HEK293 (cell line): Measurements from ENCODE around the gene B3GNT9.

Experiments
- EGR2 ChIP-seq: fragments of 450-650 bp; formaldehyde crosslinking; IDR thresholded peaks from 2 replicates; pipeline ENCODE4 v1.5.1; 2016; ENCODE audit warnings: low read depth, missing biosample characterization, missing genetic modification characterization
- GLI4 ChIP-seq: fragments of 450-650 bp; formaldehyde crosslinking; IDR thresholded peaks from 2 replicates; pipeline ENCODE4 v1.5.1; 2016; ENCODE audit warnings: missing biosample characterization, missing genetic modification characterization
- HIC1 ChIP-seq: fragments of 450-650 bp; formaldehyde crosslinking; IDR thresholded peaks from 2 replicates; pipeline ENCODE4 v1.5.1; 2016; ENCODE audit warnings: missing biosample characterization, missing genetic modification characterization
- HOXD13 ChIP-seq: sonication (generic); formaldehyde crosslinking; IDR thresholded peaks from 2 replicates; pipeline ENCODE4 v1.8.0; 2022; ENCODE audit warnings: missing genetic modification reagents, borderline replicate concordance
- KLF17 ChIP-seq: fragments of 450-650 bp; formaldehyde crosslinking; IDR thresholded peaks from 2 replicates; pipeline ENCODE4 v1.5.1; 2016; ENCODE audit warnings: missing biosample characterization, missing genetic modification characterization
- SP7 ChIP-seq: fragments of 450-650 bp; formaldehyde crosslinking; IDR thresholded peaks from 2 replicates; pipeline ENCODE4 v1.5.1; 2016; ENCODE audit warnings: missing biosample characterization, missing genetic modification characterization
- WT1 ChIP-seq: fragments of 450-650 bp; formaldehyde crosslinking; IDR thresholded peaks from 2 replicates; pipeline ENCODE4 v1.5.1; 2016; ENCODE audit warnings: missing biosample characterization, missing genetic modification characterization
- ZBTB1 ChIP-seq: fragments of 450-650 bp; formaldehyde crosslinking; IDR thresholded peaks from 2 replicates; pipeline ENCODE4 v1.5.1; 2016; ENCODE audit warnings: missing biosample characterization, missing genetic modification characterization
- ZBTB26 ChIP-seq: fragments of 450-650 bp; formaldehyde crosslinking; optimal IDR thresholded peaks from 2 replicates; pipeline ENCODE3; 2016; ENCODE audit warnings: missing biosample characterization, mild to moderate bottlenecking, missing genetic modification characterization
- ZBTB7A ChIP-seq: fragments of 450-650 bp; formaldehyde crosslinking; IDR thresholded peaks from 2 replicates; pipeline ENCODE4 v1.5.1; 2016; ENCODE audit warnings: low read depth, missing biosample characterization, missing genetic modification characterization
- ZNF10 ChIP-seq: fragments of 450-650 bp; formaldehyde crosslinking; IDR thresholded peaks from 2 replicates; pipeline ENCODE4 v1.5.1; 2017; ENCODE audit warnings: missing biosample characterization, missing genetic modification characterization
- ZNF114 ChIP-seq: fragments of 450-650 bp; formaldehyde crosslinking; IDR thresholded peaks from 2 replicates; pipeline ENCODE4 v1.5.0; 2017; ENCODE audit warnings: missing biosample characterization, missing genetic modification characterization
- ZNF148 ChIP-seq: fragments of 450-650 bp; formaldehyde crosslinking; IDR thresholded peaks from 2 replicates; pipeline ENCODE4 v1.5.0; 2017; ENCODE audit warnings: missing biosample characterization, missing genetic modification characterization, borderline replicate concordance
- ZNF16 ChIP-seq: fragments of 450-650 bp; formaldehyde crosslinking; IDR thresholded peaks from 2 replicates; pipeline ENCODE4 v1.5.1; 2016; ENCODE audit warnings: low read depth, missing biosample characterization, missing genetic modification characterization
- ZNF169 ChIP-seq: fragments of 450-650 bp; formaldehyde crosslinking; IDR thresholded peaks from 2 replicates; pipeline ENCODE4 v1.5.1; 2016; ENCODE audit warnings: missing biosample characterization, missing genetic modification characterization
- ZNF184 ChIP-seq: fragments of 450-650 bp; IDR thresholded peaks from 2 replicates; pipeline ENCODE4 v1.5.1; 2018; ENCODE audit warnings: missing biosample characterization, mild to moderate bottlenecking, missing genetic modification characterization
- ZNF223 ChIP-seq: fragments of 450-650 bp; formaldehyde crosslinking; IDR thresholded peaks from 2 replicates; pipeline ENCODE4 v1.5.1; 2016; ENCODE audit warnings: missing biosample characterization, missing genetic modification characterization
- ZNF239 ChIP-seq: fragments of 450-650 bp; formaldehyde crosslinking; IDR thresholded peaks from 2 replicates; pipeline ENCODE4 v1.5.1; 2016; ENCODE audit warnings: missing biosample characterization, missing genetic modification characterization
- ZNF280C ChIP-seq: fragments of 450-650 bp; formaldehyde crosslinking; IDR thresholded peaks from 2 replicates; pipeline ENCODE4 v1.5.1; 2016; ENCODE audit warnings: missing biosample characterization, missing genetic modification characterization
- ZNF335 ChIP-seq: fragments of 450-650 bp; formaldehyde crosslinking; conservative IDR thresholded peaks from 2 replicates; pipeline ENCODE4 v1.5.1; 2016; ENCODE audit warnings: missing biosample characterization, missing genetic modification characterization
- ZNF473 ChIP-seq: fragments of 450-650 bp; formaldehyde crosslinking; IDR thresholded peaks from 2 replicates; pipeline ENCODE4 v1.5.1; 2017; ENCODE audit warnings: missing biosample characterization, missing genetic modification characterization
- ZNF530 ChIP-seq: fragments of 450-650 bp; formaldehyde crosslinking; IDR thresholded peaks from 2 replicates; pipeline ENCODE4 v1.5.1; 2016; ENCODE audit warnings: low read depth, missing biosample characterization, missing genetic modification characterization
- ZNF580 ChIP-seq: fragments of 450-650 bp; formaldehyde crosslinking; IDR thresholded peaks from 2 replicates; pipeline ENCODE4 v1.5.1; 2016; ENCODE audit warnings: missing biosample characterization, missing genetic modification characterization
- ZNF610 ChIP-seq: fragments of 450-650 bp; formaldehyde crosslinking; IDR thresholded peaks from 2 replicates; pipeline ENCODE4 v1.5.1; 2016; ENCODE audit warnings: missing biosample characterization, missing genetic modification characterization, borderline replicate concordance
- ZNF629 ChIP-seq: fragments of 450-650 bp; formaldehyde crosslinking; IDR thresholded peaks from 2 replicates; pipeline ENCODE4 v1.5.1; 2017; ENCODE audit warnings: missing biosample characterization, missing genetic modification characterization
- ZNF658 ChIP-seq: fragments of 450-650 bp; formaldehyde crosslinking; IDR thresholded peaks from 2 replicates; pipeline ENCODE4; 2016; ENCODE audit warnings: missing biosample characterization, missing genetic modification characterization
- ZNF670 ChIP-seq: fragments of 450-650 bp; formaldehyde crosslinking; IDR thresholded peaks from 2 replicates; pipeline ENCODE4 v1.5.1; 2016; ENCODE audit warnings: missing biosample characterization, missing genetic modification characterization, low read depth
- ZNF777 ChIP-seq: fragments of 450-650 bp; formaldehyde crosslinking; IDR thresholded peaks from 2 replicates; pipeline ENCODE4 v1.5.1; 2017; ENCODE audit warnings: missing biosample characterization, missing genetic modification characterization, borderline replicate concordance
- ZNF792 ChIP-seq: fragments of 450-650 bp; formaldehyde crosslinking; IDR thresholded peaks from 2 replicates; pipeline ENCODE4 v1.5.1; 2016; ENCODE audit warnings: missing biosample characterization, missing genetic modification characterization
- ZNF830 ChIP-seq: fragments of 450-650 bp; IDR thresholded peaks from 2 replicates; pipeline ENCODE4 v1.5.0; 2018; ENCODE audit warnings: missing biosample characterization, missing genetic modification characterization, low read depth, mild to moderate bottlenecking, moderate library complexity
- ZNF843 ChIP-seq: fragments of 450-650 bp; formaldehyde crosslinking; IDR thresholded peaks from 2 replicates; pipeline ENCODE4 v1.5.1; 2016; ENCODE audit warnings: missing biosample characterization, missing genetic modification characterization
- ZSCAN30 ChIP-seq: fragments of 450-650 bp; IDR thresholded peaks from 2 replicates; pipeline ENCODE4 v1.5.1; 2018; ENCODE audit warnings: missing biosample characterization, mild to moderate bottlenecking, missing genetic modification characterization, moderate library complexity

The B3GNT9 gene

GRCh38 chr16:67191995-67192681 lies 41.3 kb upstream of the B3GNT9 start, which contains the start of gene E2F4 (continued):
- no peak for TF ChIP-seq ZNF530 (tag by site-specific recombination)
- no peak for TF ChIP-seq WT1
- TF ChIP-seq ZBTB1 (tag by site-specific recombination), result no peak
- TF ChIP-seq ZNF830 (tag by site-specific recombination), result no peak
- no peak for TF ChIP-seq ZNF843 (tag by site-specific recombination)
- no peak for TF ChIP-seq KLF17
- no peak for TF ChIP-seq ZNF792
- no peak for TF ChIP-seq GLI4
- no peak for TF ChIP-seq ZNF184 (tag by site-specific recombination)
- TF ChIP-seq ZNF148 (tag by site-specific recombination), result no peak
- no peak for TF ChIP-seq ZNF223 (tag by site-specific recombination)
- TF ChIP-seq ZNF335 (tag by site-specific recombination), result peak; percentile 91
- peak; percentile 41; the same call in 1 of the 2 replicates for TF ChIP-seq ZNF629
- TF ChIP-seq ZNF473 (tag by site-specific recombination), result no peak
- no peak for TF ChIP-seq ZNF670 (tag by site-specific recombination)
- no peak for TF ChIP-seq HIC1
- no peak for TF ChIP-seq ZNF610
- no peak for TF ChIP-seq ZNF114 (tag by site-specific recombination)
- TF ChIP-seq ZNF239, result no peak
- no peak for TF ChIP-seq ZNF169 (tag by site-specific recombination)
- 0 out of 2 replicates have a peak, but pooled peaks have one; percentile 12 for TF ChIP-seq SP7 (tag by site-specific recombination)
- no peak for TF ChIP-seq ZNF10 (tag by site-specific recombination)
- no peak for TF ChIP-seq ZNF280C (tag by site-specific recombination)
- no peak for TF ChIP-seq ZSCAN30
- TF ChIP-seq HOXD13 (CRISPR knock-in tag), result no peak
- TF ChIP-seq ZBTB7A (tag by site-specific recombination), result no peak
- no peak for TF ChIP-seq ZNF580
- no peak for TF ChIP-seq ZNF658 (tag by site-specific recombination)
- TF ChIP-seq ZNF777 (tag by site-specific recombination), result no peak
- no peak for TF ChIP-seq ZBTB26 (tag by site-specific recombination)
- no peak for TF ChIP-seq ZNF16
- TF ChIP-seq EGR2 (tag by site-specific recombination), result 0 out of 2 replicates have a peak, but pooled peaks have one; percentile 15
